HL-60 (cell line): ENCODE results near the gene VWA8.

ENCODE experiments used
- CTCF ChIP-seq: IDR thresholded peaks from one replicate; pipeline ENCODE4 v1.5.1; 2011; ENCODE audit warnings: low read length, control low read depth, inconsistent platforms; ENCODE audit not compliant: insufficient read depth
- SPI1 ChIP-seq: IDR thresholded peaks from 2 replicates; pipeline ENCODE4 v1.6.1; 2012; ENCODE audit warnings: low read depth, mild to moderate bottlenecking, borderline replicate concordance

- TF ChIP-seq CTCF (no peak), SPI1 (no peak)
Measured at GRCh38 chr13:41858780-41859179, 102.1 kb downstream of the VWA8 start.
